ENCODE results near the gene ADGRA3. TPM values are rescaled to one million over a fixed set of nuclear protein-coding genes. Genes with fewer than 3 reads are reported as not detected.

The ADGRA3 gene
- total RNA-seq, 1 donor from 2014 or later: 20.1 TPM

DNA sequence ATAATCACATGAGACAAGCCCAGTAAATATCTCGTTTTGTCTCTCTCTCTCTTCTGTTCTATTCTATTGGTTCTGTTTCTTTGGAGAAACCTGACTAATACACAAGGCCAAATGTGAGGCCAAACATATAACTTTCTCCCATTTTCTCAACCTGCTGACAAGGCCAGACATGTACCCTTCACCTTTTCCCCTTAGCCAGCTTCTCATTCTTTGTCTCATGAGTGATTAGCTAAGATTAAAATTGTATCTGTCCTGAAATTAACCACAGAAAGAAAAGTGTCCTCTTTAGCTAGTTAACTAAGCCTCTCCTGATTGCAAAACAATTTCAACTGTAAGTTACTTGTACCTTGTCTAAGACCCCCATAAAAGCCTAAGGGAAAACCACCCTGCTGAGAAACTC lies 18.5 kb upstream of the ADGRA3 start:
- no peaks in the 10 kb centered on the region for H3K27me3 Mint-ChIP-seq (ENCODE audit: unreplicated experiment)
- H3K27ac Mint-ChIP-seq (ENCODE audit: unreplicated experiment): no peak overlapping the region
- no peaks in the 10 kb centered on the region for H3K4me1 Mint-ChIP-seq (ENCODE audit: unreplicated experiment)
- H3K36me3 Mint-ChIP-seq (ENCODE audit: low read depth, unreplicated experiment): no peaks in the 10 kb centered on the region
- TF ChIP-seq, protein P1, sequence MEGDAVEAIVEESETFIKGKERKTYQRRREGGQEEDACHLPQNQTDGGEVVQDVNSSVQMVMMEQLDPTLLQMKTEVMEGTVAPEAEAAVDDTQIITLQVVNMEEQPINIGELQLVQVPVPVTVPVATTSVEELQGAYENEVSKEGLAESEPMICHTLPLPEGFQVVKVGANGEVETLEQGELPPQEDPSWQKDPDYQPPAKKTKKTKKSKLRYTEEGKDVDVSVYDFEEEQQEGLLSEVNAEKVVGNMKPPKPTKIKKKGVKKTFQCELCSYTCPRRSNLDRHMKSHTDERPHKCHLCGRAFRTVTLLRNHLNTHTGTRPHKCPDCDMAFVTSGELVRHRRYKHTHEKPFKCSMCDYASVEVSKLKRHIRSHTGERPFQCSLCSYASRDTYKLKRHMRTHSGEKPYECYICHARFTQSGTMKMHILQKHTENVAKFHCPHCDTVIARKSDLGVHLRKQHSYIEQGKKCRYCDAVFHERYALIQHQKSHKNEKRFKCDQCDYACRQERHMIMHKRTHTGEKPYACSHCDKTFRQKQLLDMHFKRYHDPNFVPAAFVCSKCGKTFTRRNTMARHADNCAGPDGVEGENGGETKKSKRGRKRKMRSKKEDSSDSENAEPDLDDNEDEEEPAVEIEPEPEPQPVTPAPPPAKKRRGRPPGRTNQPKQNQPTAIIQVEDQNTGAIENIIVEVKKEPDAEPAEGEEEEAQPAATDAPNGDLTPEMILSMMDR (IDR thresholded peaks at IDR 0.05; ENCODE audit: unreplicated experiment): no peak
- H3K9me3 Mint-ChIP-seq (ENCODE audit: unreplicated experiment): peaks cover 9% of the 10 kb centered on the region
- H3K4me3 Mint-ChIP-seq (ENCODE audit: unreplicated experiment): no peak overlapping the region
- no peak for DNase-seq (ENCODE audit: low spot score)

GRCh38 chr4:22532896-22533295 lies 17.0 kb upstream of the ADGRA3 start:
- Mint-ChIP-seq H3K27me3 (ENCODE audit: unreplicated experiment) (no peaks in the 10 kb centered on the region), H3K9me3 (ENCODE audit: unreplicated experiment) (peaks cover 9% of the 10 kb centered on the region), H3K27ac (ENCODE audit: unreplicated experiment) (no peak overlapping the region), H3K4me1 (ENCODE audit: unreplicated experiment) (no peaks in the 10 kb centered on the region), H3K4me3 (ENCODE audit: unreplicated experiment) (no peak overlapping the region), H3K36me3 (ENCODE audit: low read depth, unreplicated experiment) (no peaks in the 10 kb centered on the region)
- TF ChIP-seq, protein P1 (IDR thresholded peaks at IDR 0.05; ENCODE audit: unreplicated experiment): no peak
- DNase-seq (ENCODE audit: low spot score): no peak

GRCh38 chr4:22532117-22532516 lies 16.3 kb upstream of the ADGRA3 start:
- no peaks in the 10 kb centered on the region for H3K27me3 Mint-ChIP-seq (ENCODE audit: unreplicated experiment)
- no peaks in the 10 kb centered on the region for H3K36me3 Mint-ChIP-seq (ENCODE audit: low read depth, unreplicated experiment)
- no peak overlapping the region for H3K4me3 Mint-ChIP-seq (ENCODE audit: unreplicated experiment)
- TF ChIP-seq, protein P1 (IDR thresholded peaks at IDR 0.05; ENCODE audit: unreplicated experiment): no peak
- no peaks in the 10 kb centered on the region for H3K4me1 Mint-ChIP-seq (ENCODE audit: unreplicated experiment)
- H3K9me3 Mint-ChIP-seq (ENCODE audit: unreplicated experiment): peaks cover 9% of the 10 kb centered on the region
- DNase-seq (ENCODE audit: low spot score): no peak
- no peak overlapping the region for H3K27ac Mint-ChIP-seq (ENCODE audit: unreplicated experiment)

DNA sequence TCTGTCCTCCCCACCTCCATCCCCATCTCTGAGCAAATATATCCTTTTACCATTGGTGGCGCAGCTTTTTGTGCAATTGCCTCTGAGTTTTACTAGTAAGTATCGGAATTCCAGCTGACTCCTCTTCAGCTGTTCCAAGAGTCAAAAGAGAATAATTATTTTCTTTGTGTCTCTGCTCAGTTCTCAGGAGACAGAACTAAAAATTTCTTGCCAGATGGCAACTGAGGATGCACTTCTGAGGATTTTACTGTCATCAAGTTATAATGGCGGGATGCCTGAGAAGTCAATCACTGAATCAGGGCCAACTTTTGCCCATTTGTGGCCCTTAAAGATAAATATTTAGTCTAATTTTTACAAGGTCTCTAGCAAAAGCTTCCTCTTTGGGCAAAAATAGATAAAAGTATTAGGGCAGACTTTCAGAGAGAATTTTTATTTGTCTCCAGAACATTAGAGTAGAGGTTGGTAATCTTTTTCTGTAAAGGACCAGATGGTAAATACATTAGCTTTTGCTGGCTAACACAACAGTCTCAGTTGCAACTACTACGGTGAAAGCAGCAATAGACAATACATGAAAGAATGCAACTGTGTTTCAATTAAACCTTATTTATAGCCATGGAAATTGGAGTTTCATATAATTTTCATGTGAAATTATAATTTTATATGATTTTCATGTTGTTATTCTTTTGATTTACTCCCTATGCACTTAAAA lies 15.6 kb upstream of the ADGRA3 start:
- no peak overlapping the region for H3K27ac Mint-ChIP-seq (ENCODE audit: unreplicated experiment)
- no peak for DNase-seq (ENCODE audit: low spot score)
- H3K36me3 Mint-ChIP-seq (ENCODE audit: low read depth, unreplicated experiment): no peaks in the 10 kb centered on the region
- H3K4me3 Mint-ChIP-seq (ENCODE audit: unreplicated experiment): no peak overlapping the region
- H3K4me1 Mint-ChIP-seq (ENCODE audit: unreplicated experiment): no peaks in the 10 kb centered on the region
- no peaks in the 10 kb centered on the region for H3K27me3 Mint-ChIP-seq (ENCODE audit: unreplicated experiment)
- peaks cover 9% of the 10 kb centered on the region for H3K9me3 Mint-ChIP-seq (ENCODE audit: unreplicated experiment)
- TF ChIP-seq, protein P1 (IDR thresholded peaks at IDR 0.05; ENCODE audit: unreplicated experiment): no peak

GRCh38 chr4:22524895-22525294 lies 9.0 kb upstream of the ADGRA3 start:
- Mint-ChIP-seq H3K4me1 (ENCODE audit: unreplicated experiment) (no peaks in the 10 kb centered on the region), H3K36me3 (ENCODE audit: low read depth, unreplicated experiment) (no peaks in the 10 kb centered on the region), H3K27me3 (ENCODE audit: unreplicated experiment) (no peaks in the 10 kb centered on the region), H3K9me3 (ENCODE audit: unreplicated experiment) (no peaks in the 10 kb centered on the region), H3K4me3 (ENCODE audit: unreplicated experiment) (no peak overlapping the region), H3K27ac (ENCODE audit: unreplicated experiment) (no peak overlapping the region)
- no peak for DNase-seq (ENCODE audit: low spot score)
- TF ChIP-seq, protein P1 (IDR thresholded peaks at IDR 0.05; ENCODE audit: unreplicated experiment): no peak
